Neutrophil (primary cell): ENCODE measurements around the gene METTL16.

ENCODE experiments used
- H3K27ac ChIP-seq: fragments of 200-600 bp; sonication (generic); 2 replicates; pipeline ENCODE4 v1.5.1; 2016; ENCODE audit warnings: mild to moderate bottlenecking, moderate library complexity
- H3K27me3 ChIP-seq: fragments of 200-600 bp; sonication (generic); 2 replicates; pipeline ENCODE4 v1.6.0; 2016; ENCODE audit warnings: mild to moderate bottlenecking
- H3K36me3 ChIP-seq: fragments of 200-600 bp; sonication (generic); 2 replicates; pipeline ENCODE4 v1.5.1; 2017
- H3K4me1 ChIP-seq, 2 experiments: fragments of 200-600 bp in 1 of 2; sonication (generic) in 1 of 2; 1 replicate in 1 of 2; 2 replicates in 1 of 2; pipeline versions ENCODE4 v1.5.1 to v1.6.1; 2013 to 2016; ENCODE audit warnings: low read depth in 1 of 2, low read length in 1 of 2, mild to moderate bottlenecking in 1 of 2, moderate library complexity in 1 of 2; ENCODE audit not compliant: control insufficient read depth in 1 of 2, insufficient read depth in 1 of 2
- H3K4me3 ChIP-seq, 2 experiments: fragments of 200-600 bp in 1 of 2; sonication (generic) in 1 of 2; 1 replicate in 1 of 2; 2 replicates in 1 of 2; pipeline ENCODE4 v1.5.1; 2013 to 2016; ENCODE audit warnings: low read depth in 1 of 2, low read length in 1 of 2, mild to moderate bottlenecking in 1 of 2, moderate library complexity in 1 of 2
- H3K9me3 ChIP-seq: fragments of 200-600 bp; sonication (generic); 2 replicates; pipeline ENCODE4 v1.5.1; 2016
- CTCF ChIP-seq: fragments of 200-600 bp; sonication (generic); IDR thresholded peaks from 2 replicates; pipeline ENCODE4 v1.5.1; 2016; ENCODE audit warnings: antibody characterized with exemption

Gene METTL16

GRCh38 chr17:2398182-2398581 lies 113.5 kb downstream of the METTL16 start:
- peaks cover 71 to 83% of the 10 kb centered on the region in 2 experiments for H3K4me1 ChIP-seq
- H3K27ac ChIP-seq = peak overlapping the region; percentile 100
- no peaks in the 10 kb centered on the region for H3K9me3 ChIP-seq
- H3K27me3 ChIP-seq = no peaks in the 10 kb centered on the region
- no peaks in the 10 kb centered on the region for H3K36me3 ChIP-seq
- no peak for TF ChIP-seq CTCF
- peak overlapping the region; percentile 69 to 95 for H3K4me3 ChIP-seq

DNA sequence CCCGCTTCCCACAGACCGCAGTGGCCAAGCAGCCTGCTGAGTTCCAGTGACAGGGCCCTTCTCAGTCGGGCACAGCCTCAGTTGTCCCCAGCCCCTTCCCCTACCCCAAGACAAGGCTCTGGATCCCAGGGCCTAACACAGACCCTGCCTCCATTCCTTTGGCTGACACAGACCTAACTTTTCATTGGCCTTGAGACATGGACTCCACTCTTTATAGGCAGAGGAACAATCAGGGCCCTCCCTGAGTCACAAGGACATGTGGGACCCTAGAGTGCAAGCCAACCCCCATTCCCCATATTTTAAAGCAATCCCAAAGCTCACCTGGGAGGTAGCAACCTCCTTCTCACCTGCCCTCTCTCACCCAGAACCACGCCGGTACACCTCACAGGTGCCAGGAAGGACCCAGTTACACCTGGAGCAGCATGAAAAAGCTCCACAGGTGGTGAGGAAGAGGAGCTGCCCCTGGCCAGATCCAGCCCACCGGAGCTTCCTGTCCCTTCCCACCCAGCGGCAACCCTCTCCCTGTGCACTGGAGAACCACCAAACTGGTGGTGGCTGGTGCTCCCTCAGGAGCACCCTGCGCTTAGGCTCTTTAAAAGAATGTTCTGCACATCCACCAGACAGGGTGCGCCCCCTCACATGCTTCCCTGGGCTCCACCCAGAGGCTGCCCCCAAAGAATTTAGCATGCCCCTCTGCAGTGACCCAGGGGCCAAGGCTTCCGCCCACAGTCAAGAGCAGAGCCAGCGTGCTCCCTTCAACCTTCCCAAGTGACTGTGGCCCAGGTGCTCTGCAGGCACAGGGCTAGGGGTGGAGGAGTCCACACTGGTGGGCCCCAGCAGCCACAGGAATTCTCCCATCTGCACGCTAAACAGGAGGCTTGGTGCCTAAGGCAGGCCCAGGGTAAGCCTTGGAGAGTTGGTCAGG lies 114.2 kb downstream of the METTL16 start:
- H3K4me3 ChIP-seq = peak overlapping the region; percentile 69 to 95
- no peaks in the 10 kb centered on the region for H3K9me3 ChIP-seq
- H3K36me3 ChIP-seq = no peaks in the 10 kb centered on the region
- TF ChIP-seq CTCF = no peak
- H3K4me1 ChIP-seq = peaks cover 65 to 83% of the 10 kb centered on the region in 2 experiments
- no peaks in the 10 kb centered on the region for H3K27me3 ChIP-seq
- H3K27ac ChIP-seq = peak overlapping the region; percentile 100

GRCh38 chr17:2396568-2397246 lies 115.0 kb downstream of the METTL16 start:
- Histone ChIP-seq H3K36me3 (no peaks in the 10 kb centered on the region), H3K4me3 (peak overlapping the region; percentile 69 to 95), H3K27me3 (no peaks in the 10 kb centered on the region), H3K4me1 (peaks cover 67 to 86% of the 10 kb centered on the region in 2 experiments), H3K9me3 (no peaks in the 10 kb centered on the region), H3K27ac (peak overlapping the region; percentile 100)
- peak; percentile 31 for TF ChIP-seq CTCF

- no peaks in the 10 kb centered on the region for H3K27me3 ChIP-seq
- no peaks in the 10 kb centered on the region for H3K36me3 ChIP-seq
- no peak for TF ChIP-seq CTCF
- peaks cover 71 to 86% of the 10 kb centered on the region in 2 experiments for H3K4me1 ChIP-seq
- peak overlapping the region; percentile 100 for H3K27ac ChIP-seq
- no peaks in the 10 kb centered on the region for H3K9me3 ChIP-seq
- peak overlapping the region; percentile 69 to 95 for H3K4me3 ChIP-seq
Measured at GRCh38 chr17:2396192-2396567, 115.5 kb downstream of the METTL16 start.

- Histone ChIP-seq H3K4me3 (peak overlapping the region; percentile 69 to 95), H3K27ac (peak overlapping the region; percentile 100), H3K4me1 (peaks cover 78 to 91% of the 10 kb centered on the region in 2 experiments)
Measured at GRCh38 chr17:2395258-2396181, 116.2 kb downstream of the METTL16 start.

More at GRCh38 chr17:2395258-2396181, 116.2 kb downstream of the METTL16 start:
- no peaks in the 10 kb centered on the region for H3K36me3 ChIP-seq
- no peaks in the 10 kb centered on the region for H3K27me3 ChIP-seq
- no peaks in the 10 kb centered on the region for H3K9me3 ChIP-seq
- TF ChIP-seq CTCF = peak; percentile 23
